PC-3 (cell line): ENCODE results near the gene TPRG1. TPM values are rescaled to one million over a fixed set of nuclear protein-coding genes. Genes with fewer than 3 reads are reported as not detected.
A peak's percentile ranks its signal among the peaks of the same experiment; 100 is the strongest.
"Not testable (repeated sequence)": the region's sequence is repeated elsewhere in the genome, so short reads cannot be mapped to it uniquely, and the experiment has no call there.

Source experiments
- ATAC-seq: fragments of 200-7000 bp; cut with Tn5 transposase; 2 replicates; pipeline ENCODE4 v1.9.1; 2020; ENCODE audit warnings: mild to moderate bottlenecking, moderate library complexity
- BruUV-seq: library from RNA; stranded (reverse); fragments of 400-500 nt; replicated peaks from 2 replicates; lab custom pipeline; 2021; lab: Mats Ljungman, UMichigan
- CTCF ChIA-PET: fragments of 300-600 bp; sonication (Branson Sonifier 250); formaldehyde crosslinking; loops from one replicate; lab custom pipeline; 2022; ENCODE audit warnings: antibody characterized with exemption; lab: Charles Lee
- POLR2A ChIA-PET: fragments of 300-600 bp; sonication (Branson Sonifier 250); formaldehyde crosslinking; loops from one replicate; lab custom pipeline; 2022; ENCODE audit warnings: antibody characterized with exemption; ENCODE audit not compliant: unreplicated experiment; lab: Charles Lee
- DNase-seq: peaks from one replicate; pipeline ENCODE4 v3.0.0-alpha.2; 2015
- H2AFZ ChIP-seq: fragments of 300-600 bp; sonication (generic); 2 replicates; pipeline ENCODE4 v1.6.0; 2016; ENCODE audit warnings: antibody characterized with exemption, low read length
- H3F3A ChIP-seq: fragments of 300-600 bp; sonication (generic); one replicate; pipeline ENCODE4 v1.6.0; 2017; ENCODE audit warnings: antibody characterized with exemption, low read length, control low read depth, mild to moderate bottlenecking; ENCODE audit not compliant: unreplicated experiment
- H3K27ac ChIP-seq: fragments of 300-600 bp; sonication (generic); 2 replicates; pipeline ENCODE4 v1.5.1; 2016; ENCODE audit warnings: mild to moderate bottlenecking, low read length
- H3K27me3 ChIP-seq: fragments of 300-600 bp; sonication (generic); 2 replicates; pipeline ENCODE4 v1.6.1; 2016; ENCODE audit warnings: low read length, mixed read lengths
- H3K36me3 ChIP-seq: fragments of 300-600 bp; sonication (generic); 2 replicates; pipeline ENCODE4 v1.6.1; 2016; ENCODE audit warnings: low read depth, mixed run types, low read length, mixed read lengths
- H3K4me1 ChIP-seq: fragments of 300-600 bp; sonication (generic); 2 replicates; pipeline ENCODE4 v1.5.1; 2016; ENCODE audit warnings: low read length; ENCODE audit not compliant: insufficient read depth
- H3K4me2 ChIP-seq: fragments of 300-600 bp; sonication (generic); 2 replicates; pipeline ENCODE4 v1.6.0; 2016; ENCODE audit warnings: low read length
- H3K4me3 ChIP-seq: fragments of 300-600 bp; sonication (generic); 2 replicates; pipeline ENCODE4 v1.5.1; 2016; ENCODE audit warnings: mild to moderate bottlenecking, low read length, mixed read lengths
- H3K79me2 ChIP-seq: fragments of 300-600 bp; sonication (generic); 2 replicates; pipeline ENCODE4 v1.6.1; 2017; ENCODE audit warnings: low read length, mixed read lengths
- H3K9ac ChIP-seq: fragments of 300-600 bp; sonication (generic); 2 replicates; pipeline ENCODE4 v1.6.0; 2016; ENCODE audit warnings: mild to moderate bottlenecking, low read length
- H3K9me2 ChIP-seq: fragments of 300-600 bp; sonication (generic); replicated peaks from 2 replicates; pipeline ENCODE4 v1.6.1; 2016; ENCODE audit warnings: mixed run types, low read length, mixed read lengths
- H3K9me3 ChIP-seq: fragments of 300-600 bp; sonication (generic); 2 replicates; pipeline ENCODE4 v1.6.1; 2016; ENCODE audit warnings: low read length, mixed read lengths
- H4K20me1 ChIP-seq: fragments of 300-600 bp; sonication (generic); 2 replicates; pipeline ENCODE4 v1.6.1; 2016; ENCODE audit warnings: low read length, mixed read lengths
- CTCF ChIP-seq: fragments of 300-600 bp; sonication (generic); conservative IDR thresholded peaks from 2 replicates; pipeline ENCODE4 v1.5.1; 2017; ENCODE audit warnings: antibody characterized with exemption, low read depth, mild to moderate bottlenecking, low read length
- EZH2 ChIP-seq: fragments of 300-600 bp; sonication (generic); IDR thresholded peaks from one replicate; pipeline ENCODE4 v1.6.1; 2017; ENCODE audit warnings: antibody characterized with exemption, mild to moderate bottlenecking, low read length; ENCODE audit not compliant: unreplicated experiment
- EZH2phosphoT487 ChIP-seq: fragments of 300-600 bp; sonication (generic); IDR thresholded peaks from 2 replicates; pipeline ENCODE4 v1.6.1; 2018; ENCODE audit warnings: mild to moderate bottlenecking, antibody characterized with exemption, low read length, borderline replicate concordance
- intact Hi-C: fragments of 100-400 bp; cut with micrococcal nuclease; formaldehyde crosslinking; loops from 2 replicates; pipeline ENCODE4 v1.9.0; 2023
- total RNA-seq: library from RNA; depleted of rRNA; stranded (reverse); fragments of >200 nt; gene quantifications from 2 replicates; pipeline ENCODE4 v1.2.3, GENCODE V29; 2014

TPRG1 gene
- total RNA-seq, 1 experiment from 2014 or later = 1.2 TPM

GRCh38 chr3:189324538-189325138 lies 152.9 kb downstream of the TPRG1 start:
- peak overlapping the region; percentile 46 for H3K4me2 ChIP-seq
- H3K27ac ChIP-seq = peak overlapping the region; percentile 85
- intact Hi-C loops = loop anchor here (1.0 to 10.0 kb wide), 15 partner anchors 8 to 624 kb away; no protein-coding TSS in a partner anchor

GRCh38 chr3:189325454-189325853 lies 153.7 kb downstream of the TPRG1 start:
- intact Hi-C loops = loop anchor here (2.0 to 10.0 kb wide), 4 partner anchors 29 to 623 kb away; no protein-coding TSS in a partner anchor
- TF ChIP-seq EZH2 (no peak), CTCF (no peak), EZH2phosphoT487 (no peak)
- ChIA-PET CTCF (interaction anchor here (1.0 to 1.4 kb wide), 2 partner anchors 20 to 53 kb away, joined by 3 to 11 read pairs; no protein-coding TSS in a partner anchor), POLR2A (interaction anchor here (0.9 to 1.3 kb wide), 2 partner anchors 20 to 30 kb away, joined by 3 read pairs; no protein-coding TSS in a partner anchor)
- H2AFZ ChIP-seq = no peak overlapping the region
- no peaks in the 10 kb centered on the region for H3K9me3 ChIP-seq
- H3K4me3 ChIP-seq = no peak overlapping the region
- peak overlapping the region; percentile 37 for H3K9ac ChIP-seq
- DNase-seq = peak; percentile 14
- no peaks in the 10 kb centered on the region for H3F3A ChIP-seq
- H3K4me2 ChIP-seq = peak overlapping the region; percentile 46
- no peaks in the 10 kb centered on the region for H3K36me3 ChIP-seq
- H3K79me2 ChIP-seq = no peaks in the 10 kb centered on the region
- peak overlapping the region; percentile 85 for H3K27ac ChIP-seq
- H3K9me2 ChIP-seq = no peaks in the 10 kb centered on the region
- peaks cover 26% of the 10 kb centered on the region for H3K4me1 ChIP-seq
- no TSS peak for BruUV-seq
- ATAC-seq = no peak
- H4K20me1 ChIP-seq = no peaks in the 10 kb centered on the region
- H3K27me3 ChIP-seq = no peaks in the 10 kb centered on the region

More at GRCh38 chr3:189324538-189325138, 152.9 kb downstream of the TPRG1 start:
- Histone ChIP-seq H3K9ac (peak overlapping the region; percentile 37), H3K27me3 (no peaks in the 10 kb centered on the region), H4K20me1 (no peaks in the 10 kb centered on the region), H3K4me3 (no peak overlapping the region), H3K36me3 (no peaks in the 10 kb centered on the region), H3K9me2 (no peaks in the 10 kb centered on the region), H3F3A (no peaks in the 10 kb centered on the region), H3K9me3 (no peaks in the 10 kb centered on the region), H3K4me1 (peaks cover 26% of the 10 kb centered on the region), H3K79me2 (no peaks in the 10 kb centered on the region), H2AFZ (no peak overlapping the region)
- CTCF ChIA-PET = interaction anchor here (0.5 to 1.4 kb wide), 11 partner anchors 8 to 1538 kb away, joined by 3 to 11 read pairs (median 4); partner anchors contain the start of gene GMNC
- DNase-seq (peak; percentile 99), ATAC-seq (peak; percentile 96)
- POLR2A ChIA-PET = interaction anchor here (0.6 to 1.3 kb wide), 6 partner anchors 20 to 579 kb away, joined by 3 to 8 read pairs (median 4); no protein-coding TSS in a partner anchor
- no peak for TF ChIP-seq CTCF
- no peak for TF ChIP-seq EZH2
- TF ChIP-seq EZH2phosphoT487 = peak; percentile 85
- no TSS peak for BruUV-seq

- H3K27ac ChIP-seq, H3F3A ChIP-seq, H3K4me3 ChIP-seq, H3K9ac ChIP-seq, H2AFZ ChIP-seq, H3K27me3 ChIP-seq, BruUV-seq, H3K9me2 ChIP-seq, ATAC-seq, H4K20me1 ChIP-seq, H3K9me3 ChIP-seq, H3K4me2 ChIP-seq, H3K36me3 ChIP-seq, H3K79me2 ChIP-seq, DNase-seq: not testable (repeated sequence)
- CTCF ChIA-PET = interaction anchor here (0.6 kb wide), 1 partner anchor 305 kb away, joined by 3 read pairs; no protein-coding TSS in a partner anchor
- POLR2A ChIA-PET = interaction anchor here (0.6 kb wide), 1 partner anchor 365 kb away, joined by 8 read pairs; no protein-coding TSS in a partner anchor
- intact Hi-C loops = loop anchor here (10.0 kb wide), 1 partner anchor 335 kb away; no protein-coding TSS in a partner anchor
- H3K4me1 ChIP-seq = peaks cover 22% of the 10 kb centered on the region
Measured at GRCh38 chr3:189329630-189330029, 157.9 kb downstream of the TPRG1 start.
